Astrocyte of the cerebellum (primary cell): Measurements from ENCODE around the gene SLC17A8.

Experiments used
- DNase-seq: peaks from one replicate; pipeline ENCODE4 v3.0.0-alpha.2; 2011; ENCODE audit warnings: low read depth
- H3K4me3 ChIP-seq: 2 replicates; pipeline ENCODE4 v1.5.1; 2011; ENCODE audit warnings: mild to moderate bottlenecking, low read depth, low read length, moderate library complexity
- CTCF ChIP-seq: IDR thresholded peaks from 2 replicates; pipeline ENCODE4 v1.5.1; 2012; ENCODE audit warnings: low read length, low read depth, moderate library complexity, mild to moderate bottlenecking; ENCODE audit errors: missing control alignments
- in situ Hi-C: cut with HindIII; loops from 2 replicates; pipeline ENCODE4 v1.10.0; 2017; ENCODE audit warnings: low sequenced_read_pairs

Gene SLC17A8

GRCh38 chr12:100433701-100434100 is 76.8 kb downstream of the SLC17A8 start:
- DNase-seq: no peak
- in situ Hi-C loops: no loop called here
- no peak for TF ChIP-seq CTCF
- no peak overlapping the region for H3K4me3 ChIP-seq

DNA sequence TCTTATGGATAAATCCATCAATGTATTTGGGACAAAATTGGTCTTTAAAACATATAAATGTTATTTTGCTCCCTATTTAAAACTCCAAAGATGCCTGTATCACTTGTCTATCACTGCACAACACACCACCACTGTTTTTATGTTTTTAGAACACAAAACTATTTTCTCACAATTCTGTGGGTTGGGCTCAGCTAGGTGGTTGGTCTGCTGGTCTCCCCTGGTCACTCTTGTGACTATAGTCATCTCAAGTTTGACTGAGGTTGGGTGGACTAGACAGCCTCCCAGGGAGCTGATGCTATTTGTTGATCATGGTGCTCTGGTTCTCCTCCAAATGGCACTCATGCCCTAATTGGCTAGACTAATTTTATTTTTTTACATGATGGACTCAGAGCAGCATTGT is 77.3 kb downstream of the SLC17A8 start:
- DNase-seq: no peak
- TF ChIP-seq CTCF: no peak
- no peak overlapping the region for H3K4me3 ChIP-seq
- in situ Hi-C loops: no loop called here

DNA sequence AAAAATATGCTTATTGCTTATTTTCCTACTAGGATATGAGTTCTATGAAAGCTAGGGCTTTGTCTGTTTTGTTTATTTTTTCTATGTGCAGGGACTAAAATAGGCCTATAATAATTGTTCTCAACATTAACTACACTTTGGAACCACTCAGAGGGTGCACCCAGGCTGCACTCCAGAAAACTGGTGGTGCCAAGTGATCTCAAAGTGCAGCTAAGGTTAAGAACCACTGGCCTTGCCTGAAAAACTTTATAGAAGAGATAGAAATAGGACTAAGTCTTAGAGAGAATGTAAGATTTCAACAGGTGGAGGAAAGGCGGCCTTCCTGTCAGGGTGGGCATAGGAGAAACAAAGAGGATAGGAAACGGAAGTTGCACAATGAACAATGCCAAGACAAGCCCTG is 79.1 kb downstream of the SLC17A8 start:
- H3K4me3 ChIP-seq: no peak overlapping the region
- TF ChIP-seq CTCF: no peak
- in situ Hi-C loops: no loop called here
- DNase-seq: no peak

DNA sequence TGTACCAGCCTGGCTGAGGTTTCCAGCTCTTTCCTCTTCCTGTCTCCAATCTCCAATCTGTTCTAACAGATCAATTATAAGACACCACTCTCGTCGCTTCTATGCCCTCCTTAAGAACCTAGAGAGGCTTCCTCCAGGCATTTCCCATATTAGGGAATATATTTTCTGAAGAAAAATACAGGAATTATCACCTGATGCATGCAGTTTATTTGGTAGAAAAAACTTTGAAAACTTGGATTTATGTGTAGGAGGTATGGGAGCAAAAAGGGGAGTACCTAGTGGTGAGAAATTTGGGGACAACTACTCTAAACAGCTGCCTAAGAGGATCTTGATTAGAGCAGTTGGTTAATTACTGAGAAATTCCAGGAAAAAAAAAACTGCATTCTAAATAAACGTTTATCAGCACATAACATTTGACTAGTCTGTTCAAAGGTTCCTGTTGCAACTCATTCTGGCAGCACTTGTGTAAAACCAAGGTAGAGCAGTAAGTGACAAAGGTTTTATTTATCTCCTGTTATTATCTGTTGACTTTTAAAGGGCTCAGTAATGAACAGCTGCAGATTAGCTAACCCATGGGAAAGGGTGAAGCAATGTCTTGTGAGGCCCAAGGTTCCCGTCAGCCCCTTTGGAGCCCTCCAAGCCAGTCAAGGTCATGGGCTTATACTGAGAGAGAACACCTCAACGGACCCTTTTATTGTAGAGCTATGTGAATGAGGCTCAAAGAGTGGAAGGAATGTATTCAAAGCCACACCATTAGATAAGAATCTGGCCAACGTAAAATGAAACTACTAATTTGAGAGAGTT is 80.4 kb downstream of the SLC17A8 start:
- no peak for DNase-seq
- TF ChIP-seq CTCF: no peak
- in situ Hi-C loops: no loop called here
- H3K4me3 ChIP-seq: no peak overlapping the region

- in situ Hi-C loops: no loop called here
- H3K4me3 ChIP-seq: no peak overlapping the region
- no peak for TF ChIP-seq CTCF
- DNase-seq: no peak
Observed at GRCh38 chr12:100439797-100440196, 82.9 kb downstream of the SLC17A8 start.

DNA sequence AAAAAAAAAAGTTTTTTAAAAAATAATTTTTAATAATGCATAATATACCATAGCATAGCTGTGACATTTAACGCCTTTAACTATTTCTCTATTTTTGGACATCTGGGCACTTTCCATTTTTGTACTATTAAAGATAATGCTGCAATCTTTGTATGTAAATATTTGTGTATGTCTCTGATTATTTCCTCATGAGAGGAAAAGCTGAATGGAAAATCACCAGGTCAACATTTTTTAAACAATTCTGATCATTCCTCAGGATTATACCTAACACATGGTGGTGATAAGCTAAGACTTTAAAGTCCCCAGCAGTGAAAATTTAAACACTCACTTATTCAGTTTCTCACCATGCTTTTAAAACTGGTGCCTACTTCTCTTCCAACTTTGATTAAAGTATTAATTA is 85.5 kb downstream of the SLC17A8 start:
- no peak for TF ChIP-seq CTCF
- DNase-seq: no peak
- in situ Hi-C loops: no loop called here
- H3K4me3 ChIP-seq: no peak overlapping the region
